Measurements from ENCODE around the gene RPTN. TPM values are rescaled to one million over a fixed set of nuclear protein-coding genes. Genes with fewer than 3 reads are reported as not detected.

The RPTN gene
- total and polyA plus RNA-seq, 9 donors: not detected

- Histone ChIP-seq H3K9me3 (no peaks in the 10 kb centered on the region), H3K27me3 (no peaks in the 10 kb centered on the region), H3K4me3 (no peak overlapping the region), H3K27ac (no peak overlapping the region), H3K4me1 (ENCODE audit: insufficient read depth) (peaks cover 1% of the 10 kb centered on the region), H3K36me3 (no peaks in the 10 kb centered on the region)
- no peak for DNase-seq
- intact Hi-C loops (cut with DNase I): no loop called here
- TF ChIP-seq CTCF (IDR thresholded peaks at IDR 0.05): no peak
- no peak for TF ChIP-seq POLR2A (IDR thresholded peaks at IDR 0.05)
- TF ChIP-seq EP300 (IDR thresholded peaks at IDR 0.05): no peak
- WGBS, 3 donors: 82 to 89% (median 89%) methylated on average over 5 of the region's 5 CpGs
Measured at GRCh38 chr1:152191260-152191659, 32.2 kb upstream of the RPTN start.

GRCh38 chr1:152190589-152190988 lies 31.6 kb upstream of the RPTN start:
- Histone ChIP-seq H3K4me3 (no peak overlapping the region), H3K9me3 (no peaks in the 10 kb centered on the region), H3K27me3 (no peaks in the 10 kb centered on the region), H3K36me3 (no peaks in the 10 kb centered on the region), H3K4me1 (ENCODE audit: insufficient read depth) (peaks cover 1% of the 10 kb centered on the region), H3K27ac (no peak overlapping the region)
- TF ChIP-seq CTCF (IDR thresholded peaks at IDR 0.05): no peak
- no peak for TF ChIP-seq EP300 (IDR thresholded peaks at IDR 0.05)
- TF ChIP-seq POLR2A (IDR thresholded peaks at IDR 0.05): no peak
- intact Hi-C loops (cut with DNase I): no loop called here
- no peak for DNase-seq
- 51 to 61% (median 61%) methylated on average over 2 of the region's 2 CpGs for WGBS, 3 donors

GRCh38 chr1:152189657-152190442 lies 30.8 kb upstream of the RPTN start:
- no peaks in the 10 kb centered on the region for H3K9me3 ChIP-seq
- peak; percentile 15 to 55 (median 44) for DNase-seq
- no peak overlapping the region for H3K4me3 ChIP-seq
- intact Hi-C loops (cut with DNase I): loop anchor here in 2 of 4 donors (5.0 to 10.0 kb wide), 2 partner anchors 133 to 135 kb away; no protein-coding TSS in a partner anchor
- H3K27me3 ChIP-seq: no peaks in the 10 kb centered on the region
- no peak for TF ChIP-seq POLR2A (IDR thresholded peaks at IDR 0.05)
- TF ChIP-seq CTCF (IDR thresholded peaks at IDR 0.05): peak in 2 of 3 donors; percentile 20 to 32
- H3K36me3 ChIP-seq: no peaks in the 10 kb centered on the region
- H3K4me1 ChIP-seq (ENCODE audit: insufficient read depth): peaks cover 1% of the 10 kb centered on the region
- 25 to 28% (median 26%) methylated on average over 9 of the region's 9 CpGs for WGBS, 3 donors
- no peak overlapping the region for H3K27ac ChIP-seq

- intact Hi-C loops (cut with DNase I): loop anchor here in 2 of 4 donors (5.0 to 10.0 kb wide), 2 partner anchors 132 to 134 kb away; no protein-coding TSS in a partner anchor
- 7 to 15% (median 15%) methylated on average over 49 to 62 of the region's 62 CpGs for WGBS, 3 donors
- no peaks in the 10 kb centered on the region for H3K9me3 ChIP-seq
- TF ChIP-seq POLR2A (IDR thresholded peaks at IDR 0.05) (no peak), CTCF (IDR thresholded peaks at IDR 0.05) (peak in 2 of 3 donors; percentile 31 to 52)
- DNase-seq: peak; percentile 50 to 73 (median 67)
- H3K4me3 ChIP-seq: peak overlapping the region; percentile 32
- H3K4me1 ChIP-seq (ENCODE audit: insufficient read depth): peaks cover 1% of the 10 kb centered on the region
- H3K27ac ChIP-seq: peak overlapping the region in 1 of 2 donors; percentile 24
- no peaks in the 10 kb centered on the region for H3K36me3 ChIP-seq
- H3K27me3 ChIP-seq: no peaks in the 10 kb centered on the region
Measured at GRCh38 chr1:152188673-152189591, 29.9 kb upstream of the RPTN start.

Measured in ovary (tissue), 9 donors.